Urinary bladder (tissue), 4 donors: ENCODE measurements around the gene PMS1. TPM values are rescaled to one million over a fixed set of nuclear protein-coding genes. Genes with fewer than 3 reads are reported as not detected.
"Not testable (repeated sequence)": the region's sequence is repeated elsewhere in the genome, so short reads cannot be mapped to it uniquely, and the experiment has no call there.

Experiments used
- DNase-seq: peaks from one replicate; pipeline ENCODE4 v3.0.0-alpha.2; 2015; ENCODE audit errors: extremely low spot score
- H3K27ac ChIP-seq: one replicate; pipeline ENCODE4 v1.5.1; 2013; ENCODE audit warnings: low read depth, mild to moderate bottlenecking, moderate library complexity
- H3K36me3 ChIP-seq: one replicate; pipeline ENCODE4 v1.6.1; 2013; ENCODE audit warnings: mild to moderate bottlenecking, moderate library complexity; ENCODE audit not compliant: insufficient read depth
- H3K4me1 ChIP-seq: one replicate; pipeline ENCODE4 v1.6.1; 2013; ENCODE audit warnings: mild to moderate bottlenecking, moderate library complexity; ENCODE audit not compliant: insufficient read depth
- H3K4me3 ChIP-seq: one replicate; pipeline ENCODE4 v1.5.1; 2013; ENCODE audit warnings: low read depth, low read length
- WGBS: extraction: QIAGEN DNeasy Blood & Tissue Kit; methylation state at CpG from one replicate; pipeline ENCODE4 v1.1.7; 2013; 5-methylcytosine and 5-hydroxymethylcytosine counted together
- polyA plus RNA-seq: library from polyadenylated mRNA; stranded (reverse); fragments of 200-250 nt; gene quantifications from one replicate; pipeline ENCODE4 v1.2.3, GENCODE V29; 2013
- total RNA-seq: library from RNA; depleted of rRNA; stranded (reverse); fragments of >200 nt; gene quantifications from one replicate; pipeline ENCODE4 v1.2.3, GENCODE V29; 2014
- donor health status: healthy with polysubstance abuse.
- donor health status: healthy.

Gene PMS1
- total RNA-seq (69.4 TPM), polyA plus RNA-seq (8.6 TPM)

DNA sequence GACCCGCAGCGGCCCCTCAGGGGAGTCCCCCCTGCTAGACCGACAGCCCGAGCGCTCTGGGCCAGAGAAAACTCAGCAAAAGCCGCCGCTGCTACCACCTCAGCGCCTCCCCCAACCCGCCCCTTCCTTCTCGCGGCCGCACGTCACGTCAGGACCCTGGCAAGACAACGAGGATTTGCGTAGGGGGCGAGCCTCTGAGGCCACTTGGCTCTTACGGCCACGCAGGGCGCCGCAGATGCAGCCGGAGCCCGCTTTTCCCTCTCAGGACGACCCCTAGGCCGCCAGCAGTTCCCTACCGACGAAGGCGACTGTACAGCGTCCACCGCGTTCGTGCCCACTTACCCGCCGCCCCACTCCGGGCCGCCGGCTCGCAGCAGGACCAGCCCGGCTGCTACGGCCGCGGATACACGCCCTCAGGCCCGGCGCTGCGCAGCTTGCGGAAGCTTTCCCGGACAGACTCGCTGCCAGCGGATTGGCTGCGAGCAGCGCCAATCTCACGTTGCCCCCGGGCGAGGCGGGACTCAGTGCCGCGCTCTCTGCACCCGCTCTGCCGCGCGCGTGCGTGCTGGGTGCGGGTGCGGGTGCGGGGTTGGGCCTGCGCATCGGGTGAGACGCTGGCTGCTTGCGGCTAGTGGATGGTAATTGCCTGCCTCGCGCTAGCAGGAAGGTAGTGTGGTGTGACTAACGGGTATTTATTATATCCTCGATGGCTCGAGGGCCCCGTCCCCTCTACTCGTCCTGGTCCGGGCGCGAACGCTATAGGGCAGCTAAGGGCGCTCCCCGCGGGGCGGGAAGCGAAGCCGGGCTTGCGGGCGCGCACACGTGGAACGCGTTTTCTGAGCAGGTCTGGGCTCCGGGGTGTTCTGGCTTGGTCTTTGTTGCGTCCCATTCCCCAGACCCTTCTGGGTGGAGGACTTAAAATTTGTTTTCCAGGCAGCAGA is at the start of gene PMS1, which contains the start of gene ORMDL1:
Gene PMS1 (plus strand): TSS at position 524 of the 941 bp plus-strand sequence. CDS start 7,360 bp downstream, outside the sequence.
Gene ORMDL1 (minus strand): TSS at position 413 of the 941 bp plus-strand sequence. CDS start 1,744 bp downstream, outside the sequence.
- peaks cover 2% of the 10 kb centered on the region for H3K4me1 ChIP-seq
- H3K4me3 ChIP-seq, result peak within 1 kb of the TSS; percentile 72
- peaks cover 3% of the 10 kb centered on the region for H3K36me3 ChIP-seq
- DNase-seq, result peak; percentile 87
- under 1% methylated on average over 96 of the region's 96 CpGs for WGBS
- H3K27ac ChIP-seq, result peak within 1 kb of the TSS; percentile 93

DNA sequence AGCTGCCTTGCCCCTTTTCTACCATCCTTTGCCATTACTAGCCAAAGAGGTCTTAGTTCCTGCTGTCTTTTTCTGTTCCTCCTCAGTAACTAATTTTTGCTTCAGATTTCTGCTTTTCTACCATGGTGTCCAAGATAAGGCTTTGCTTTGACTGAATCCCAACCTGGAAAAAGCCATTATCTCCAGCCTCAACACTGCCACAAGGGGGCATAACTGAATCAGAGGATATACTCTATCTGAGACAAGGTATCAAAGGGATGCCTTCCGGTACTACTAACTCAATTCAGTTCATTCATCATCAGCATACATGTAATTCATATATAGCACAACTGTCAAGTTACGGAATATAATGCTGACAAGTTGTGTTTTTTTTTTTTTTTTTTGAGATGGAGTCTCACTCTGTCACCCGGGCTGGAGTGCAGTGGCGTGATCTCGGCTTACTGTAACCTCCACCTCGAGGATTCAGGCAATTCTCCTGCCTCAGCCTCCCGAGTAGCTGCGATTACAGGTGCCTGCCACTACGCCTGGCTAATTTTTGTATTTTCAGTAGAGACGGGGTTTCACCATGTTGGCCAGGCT is 33.1 kb upstream of the PMS1 start:
- no peak for DNase-seq
- H3K27ac ChIP-seq, result no peak overlapping the region
- WGBS, result 86% methylated on average over 10 of the region's 10 CpGs
- H3K4me1 ChIP-seq, result no peaks in the 10 kb centered on the region
- H3K4me3 ChIP-seq, result no peak overlapping the region
- H3K36me3 ChIP-seq, result peaks cover 1% of the 10 kb centered on the region

DNA sequence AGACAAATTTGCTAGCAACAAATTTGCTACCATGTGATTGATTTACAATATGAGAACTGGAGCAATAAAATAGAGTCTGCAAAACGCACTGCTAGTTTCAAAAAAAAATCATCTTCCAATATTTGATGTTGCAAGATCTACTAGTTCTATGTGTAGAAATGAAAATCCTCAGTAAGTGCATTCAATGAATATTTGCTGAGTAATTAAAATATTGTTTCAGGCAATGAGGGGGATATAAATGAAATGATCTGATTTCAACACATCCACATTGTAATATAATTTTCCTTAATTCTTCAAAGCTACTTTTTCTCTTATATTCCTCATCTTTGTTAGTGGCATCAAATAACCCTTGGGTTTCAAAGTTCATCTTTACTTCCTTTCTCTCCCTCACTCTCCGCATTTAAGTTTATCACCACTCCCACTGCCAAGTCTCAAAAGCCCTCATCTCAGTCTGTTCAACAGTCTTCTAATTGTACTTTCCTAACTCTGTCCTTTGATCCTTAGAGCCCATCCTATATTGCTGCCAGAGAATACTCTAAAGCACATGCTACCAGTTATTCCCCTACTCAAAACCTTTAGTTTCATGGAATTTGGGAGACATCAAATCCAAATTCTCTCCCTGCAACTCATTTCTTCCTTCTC is 27.8 kb upstream of the PMS1 start:
- DNase-seq, result no peak
- Histone ChIP-seq H3K4me1 (no peaks in the 10 kb centered on the region), H3K27ac (no peak overlapping the region), H3K36me3 (peaks cover 1% of the 10 kb centered on the region), H3K4me3 (no peak overlapping the region)
- WGBS, result 63% methylated on average over 2 of the region's 2 CpGs

DNA sequence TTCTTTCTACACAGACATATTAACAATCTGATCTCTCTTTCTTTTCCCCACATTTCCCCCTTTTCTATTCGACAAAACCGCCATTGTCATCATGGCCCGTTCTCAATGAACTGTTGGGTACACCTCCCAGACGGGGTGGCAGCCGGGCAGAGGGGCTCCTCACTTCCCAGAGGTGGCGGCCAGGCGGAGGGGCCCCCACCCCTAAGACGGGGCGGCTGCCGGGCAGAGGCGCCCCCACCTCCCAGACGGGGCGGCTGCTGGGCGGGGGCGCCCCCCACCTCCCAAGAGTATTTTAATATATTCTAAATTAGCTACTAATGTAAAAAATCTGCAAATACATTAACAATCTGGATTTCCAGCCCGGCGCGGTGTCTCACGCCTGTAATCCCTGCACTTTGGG is 24.1 kb upstream of the PMS1 start:
- 96% methylated on average over 18 of the region's 19 CpGs for WGBS
- H3K36me3 ChIP-seq, H3K4me1 ChIP-seq, DNase-seq, H3K27ac ChIP-seq, H3K4me3 ChIP-seq: not testable (repeated sequence)

DNA sequence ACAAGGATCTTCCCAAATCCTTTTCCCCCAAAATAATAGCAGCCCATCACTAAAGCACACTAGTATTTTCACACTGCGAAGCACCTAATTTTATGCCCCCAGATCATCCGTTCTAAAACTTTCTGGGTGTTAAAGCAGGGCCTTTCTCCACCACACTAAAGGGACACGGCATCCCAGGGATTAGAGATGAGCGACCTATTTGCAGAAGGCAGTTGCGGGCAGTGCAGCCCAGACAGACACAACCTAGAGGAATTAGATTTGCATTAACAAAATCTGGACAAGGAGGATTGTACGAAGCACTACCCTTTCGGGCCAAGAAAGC is 22.1 kb upstream of the PMS1 start:
- no peaks in the 10 kb centered on the region for H3K4me1 ChIP-seq
- no peaks in the 10 kb centered on the region for H3K36me3 ChIP-seq
- no peak for DNase-seq
- peak overlapping the region; percentile 49 for H3K4me3 ChIP-seq
- H3K27ac ChIP-seq, result peak overlapping the region; percentile 61
- under 1% methylated on average over 7 of the region's 7 CpGs for WGBS

DNA sequence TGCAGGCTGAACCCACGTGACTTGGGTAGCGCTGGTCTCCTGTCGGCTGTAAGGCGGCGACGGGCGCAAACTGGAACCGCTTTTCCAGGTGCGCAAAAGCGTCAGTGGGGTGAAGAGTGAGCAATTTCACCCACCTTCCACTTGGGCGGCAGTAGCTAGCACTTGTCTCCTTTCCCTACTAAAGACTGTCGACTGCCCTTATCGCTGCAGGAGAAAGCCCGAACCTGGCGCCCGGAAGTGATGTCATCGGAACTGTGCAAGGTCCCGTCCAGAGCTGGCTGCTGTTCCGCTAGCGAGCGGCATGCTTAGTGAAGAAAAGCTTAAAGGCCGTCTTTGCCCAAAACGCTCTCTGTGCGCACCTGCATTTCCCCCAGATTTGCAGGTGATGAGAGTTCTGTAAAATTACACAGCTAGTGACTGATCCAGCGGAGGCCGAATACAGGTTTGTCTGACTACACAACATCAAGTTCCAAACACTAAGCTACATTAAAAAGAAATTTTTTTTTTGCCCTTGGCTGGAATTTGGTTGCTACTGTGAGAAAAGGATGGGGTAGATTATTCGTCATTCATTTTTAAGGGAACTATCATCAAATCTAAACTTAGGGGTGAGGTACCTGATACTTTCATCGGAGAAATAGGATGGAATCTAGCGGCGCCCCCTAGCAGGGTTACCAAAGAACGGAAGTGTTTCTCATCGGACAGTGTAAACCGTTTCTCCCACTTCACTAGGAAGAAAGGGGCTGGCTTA is 21.5 kb upstream of the PMS1 start, which contains the start of gene OSGEPL1:
Gene OSGEPL1 (minus strand): TSS at position 242 of the 748 bp plus-strand sequence. CDS start 1,152 bp downstream, outside the sequence.
- Histone ChIP-seq H3K36me3 (no peaks in the 10 kb centered on the region), H3K4me1 (no peaks in the 10 kb centered on the region), H3K4me3 (peak within 1 kb of the TSS; percentile 49), H3K27ac (peak within 1 kb of the TSS; percentile 62)
- WGBS, result under 1% methylated on average over 33 of the region's 33 CpGs
- DNase-seq, result peak; percentile 91

DNA sequence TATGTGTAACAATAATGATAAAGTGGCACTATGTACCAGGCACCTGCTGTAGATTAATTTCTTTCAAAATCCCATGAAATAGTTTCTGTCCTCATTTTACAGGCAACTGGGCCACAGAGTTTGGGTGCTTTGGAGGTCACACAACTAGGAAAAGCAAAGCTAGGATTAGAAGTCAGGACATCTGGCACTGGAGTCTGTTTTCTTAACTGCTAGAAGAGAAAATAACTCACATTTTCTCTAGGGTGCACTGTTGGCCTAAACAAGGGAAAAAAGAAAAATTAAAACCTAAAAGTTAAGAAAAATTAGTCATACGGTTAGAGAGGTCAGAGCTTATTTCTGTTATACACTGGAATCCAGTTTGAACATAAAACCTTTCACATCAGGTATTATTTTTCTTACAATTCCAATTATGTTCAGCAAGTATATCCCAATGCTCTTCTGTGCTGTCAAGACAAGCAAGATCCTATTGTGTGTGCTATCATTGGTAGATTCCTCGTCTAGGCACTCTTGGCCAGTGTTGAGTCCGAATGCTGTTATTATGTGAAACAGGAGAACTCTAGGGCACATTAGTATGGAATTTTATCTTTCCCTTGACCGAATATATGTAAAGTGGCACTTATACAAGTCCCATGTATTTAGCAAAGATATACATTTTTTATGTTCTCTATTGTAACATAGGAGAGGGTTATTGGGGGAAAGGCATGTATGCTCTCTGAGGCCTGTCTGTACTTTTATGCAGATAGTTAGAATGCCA is 20.2 kb upstream of the PMS1 start:
- no peak for DNase-seq
- no peak overlapping the region for H3K27ac ChIP-seq
- no peak overlapping the region for H3K4me3 ChIP-seq
- 81% methylated on average over 4 of the region's 4 CpGs for WGBS
- no peaks in the 10 kb centered on the region for H3K4me1 ChIP-seq
- H3K36me3 ChIP-seq, result no peaks in the 10 kb centered on the region

DNA sequence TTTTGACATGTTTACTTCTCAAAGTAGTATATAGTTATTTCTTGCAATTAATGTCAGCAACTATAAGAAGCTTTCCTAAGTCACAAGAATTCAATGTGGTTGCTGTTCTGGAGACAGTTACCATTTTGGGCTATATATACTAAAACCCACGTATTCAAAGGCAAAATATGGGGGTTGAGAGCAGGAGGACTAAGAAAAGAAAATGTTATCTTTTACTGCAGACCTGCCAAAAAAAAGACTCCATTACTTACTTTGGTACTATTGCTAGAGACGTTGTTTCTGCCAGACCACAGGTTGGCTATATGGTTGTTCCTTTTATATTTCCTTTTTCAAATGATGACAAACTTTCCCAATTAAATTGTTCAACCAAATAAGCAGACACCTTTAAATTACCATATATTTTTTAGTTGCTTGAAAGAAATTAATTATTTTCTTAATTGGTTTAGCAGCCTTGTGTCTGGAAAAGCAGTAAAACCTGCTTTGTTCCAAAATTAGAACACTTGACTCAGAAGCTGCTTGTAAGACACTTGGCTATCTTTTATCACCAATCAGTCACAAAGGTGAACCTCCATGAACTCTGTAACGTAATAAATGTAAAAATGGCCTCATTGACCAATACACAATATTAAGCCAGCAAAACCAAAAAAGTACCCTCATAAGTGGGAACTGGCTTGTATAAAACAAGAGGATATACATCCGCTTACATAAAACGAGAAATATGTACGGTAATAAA is 13.5 kb upstream of the PMS1 start:
- Histone ChIP-seq H3K27ac (no peak overlapping the region), H3K4me3 (no peak overlapping the region), H3K4me1 (no peaks in the 10 kb centered on the region), H3K36me3 (no peaks in the 10 kb centered on the region)
- DNase-seq, result no peak
- WGBS, result 69% methylated on average over 6 of the region's 6 CpGs

DNA sequence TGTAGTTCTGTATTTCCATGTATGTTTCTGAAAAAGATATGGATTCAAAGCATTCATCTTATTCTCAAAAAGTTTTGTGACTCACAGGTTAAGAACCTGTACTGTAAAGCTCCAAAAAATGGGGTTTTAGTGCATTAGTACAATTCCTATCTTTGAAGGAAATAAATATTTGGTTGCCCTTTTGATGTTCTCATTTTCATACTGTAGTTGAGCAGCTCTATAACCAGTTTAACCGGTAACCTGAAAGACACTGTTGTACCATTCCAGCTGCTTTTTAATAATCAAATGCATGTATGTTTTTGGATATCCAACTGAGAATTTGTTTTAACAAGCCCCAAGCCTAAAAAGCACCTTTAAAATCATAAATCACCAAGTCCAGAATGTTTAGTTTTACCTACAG is 12.0 kb upstream of the PMS1 start:
- Histone ChIP-seq H3K4me1 (no peaks in the 10 kb centered on the region), H3K27ac (no peak overlapping the region), H3K4me3 (no peak overlapping the region), H3K36me3 (no peaks in the 10 kb centered on the region)
- WGBS, result 94% methylated on average over 1 of the region's 1 CpG
- DNase-seq, result no peak

DNA sequence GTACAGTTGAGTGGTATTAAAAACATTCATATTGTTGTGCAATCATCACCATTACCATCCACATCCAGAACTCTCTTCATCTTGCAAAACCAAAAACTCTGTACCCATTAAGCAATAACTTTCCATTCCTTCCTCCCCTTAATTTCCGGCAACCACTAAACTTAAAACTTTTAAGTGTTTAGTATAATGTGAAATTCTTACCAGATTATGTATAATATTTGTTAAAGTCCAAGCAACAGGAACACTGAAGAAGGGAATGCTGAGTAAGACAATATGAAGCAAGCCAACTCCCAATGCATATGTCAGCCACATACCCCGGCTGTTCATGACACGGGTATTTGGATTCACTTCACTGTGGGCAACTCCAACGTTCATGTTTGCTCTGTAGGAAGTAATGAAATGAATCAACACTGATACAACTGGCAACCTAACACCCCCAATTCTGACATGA is 2.0 kb upstream of the PMS1 start:
- 70% methylated on average over 4 of the region's 4 CpGs for WGBS
- Histone ChIP-seq H3K36me3 (peaks cover 3% of the 10 kb centered on the region), H3K4me1 (peaks cover 2% of the 10 kb centered on the region), H3K27ac (no peak overlapping the region), H3K4me3 (no peak overlapping the region)
- no peak for DNase-seq

DNA sequence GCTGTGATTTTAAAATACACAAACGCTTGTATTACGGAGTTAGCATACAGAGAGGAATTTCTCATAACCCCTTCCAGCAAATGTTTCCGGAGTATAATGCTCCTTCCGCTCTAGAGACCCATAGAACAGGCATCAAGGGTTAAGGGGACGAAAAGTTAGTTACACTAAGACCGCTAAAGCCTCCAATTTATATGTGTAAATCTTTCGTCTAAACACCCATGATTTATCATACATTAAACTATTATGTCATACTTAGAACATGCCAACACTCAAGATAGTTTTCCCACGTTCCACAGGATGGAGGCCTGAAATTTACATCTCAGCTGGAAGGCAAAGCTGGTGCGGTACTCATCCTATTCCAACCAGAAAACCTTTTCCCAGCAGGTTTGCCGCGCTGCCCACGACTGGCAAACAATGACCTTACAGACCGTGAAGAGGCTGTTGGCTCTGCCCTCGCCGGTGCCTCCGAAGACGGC is 761 bp upstream of the PMS1 start:
- Histone ChIP-seq H3K4me3 (peak overlapping the region; percentile 72), H3K36me3 (peaks cover 3% of the 10 kb centered on the region), H3K4me1 (peaks cover 2% of the 10 kb centered on the region), H3K27ac (peak overlapping the region; percentile 93)
- WGBS, result under 1% methylated on average over 17 of the region's 17 CpGs
- DNase-seq, result peak; percentile 51
